ENCODE measurements around the gene GPT2. TPM values are rescaled to one million over a fixed set of nuclear protein-coding genes. Genes with fewer than 3 reads are reported as not detected.

Gene GPT2
- total and polyA plus RNA-seq, 7 donors = 25.7 to 110 (median 52.5) TPM

DNA sequence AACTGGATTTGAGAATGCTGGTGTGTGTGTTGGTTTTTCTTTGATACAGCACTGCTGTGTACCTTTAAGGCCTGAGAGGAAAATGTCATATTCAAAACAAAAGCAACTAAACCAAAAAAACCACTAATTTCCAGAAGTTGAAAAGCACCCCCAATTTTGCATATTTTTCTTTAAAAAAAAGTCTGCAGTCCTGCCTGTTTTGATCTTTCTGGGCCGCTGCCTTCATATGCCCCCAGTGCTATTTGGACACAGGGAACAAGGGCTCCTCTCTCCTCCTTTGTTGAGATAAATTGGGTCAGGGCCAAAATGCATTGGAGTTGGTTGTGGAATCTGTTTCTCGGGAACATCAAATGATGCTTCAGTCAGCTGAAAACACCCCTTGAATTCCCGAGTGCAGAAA lies 26.9 kb downstream of the GPT2 start:
- peaks cover 7% of the 10 kb centered on the region for H3K4me1 ChIP-seq
- no peak overlapping the region for H3K27ac ChIP-seq
- DNase-seq (no peak), ATAC-seq (no peak)
- WGBS, 3 donors = 46 to 53% (median 47%) methylated on average over 3 of the region's 3 CpGs
- intact Hi-C loops (cut with DNase I) = no loop called here
- peaks cover 3 to 64% of the 10 kb centered on the region in 2 donors for H3K36me3 ChIP-seq (ENCODE audit: insufficient read depth in 1 of 2, low read depth in 1 of 2)
- H3K4me3 ChIP-seq = no peak overlapping the region
- TF ChIP-seq, protein P1, sequence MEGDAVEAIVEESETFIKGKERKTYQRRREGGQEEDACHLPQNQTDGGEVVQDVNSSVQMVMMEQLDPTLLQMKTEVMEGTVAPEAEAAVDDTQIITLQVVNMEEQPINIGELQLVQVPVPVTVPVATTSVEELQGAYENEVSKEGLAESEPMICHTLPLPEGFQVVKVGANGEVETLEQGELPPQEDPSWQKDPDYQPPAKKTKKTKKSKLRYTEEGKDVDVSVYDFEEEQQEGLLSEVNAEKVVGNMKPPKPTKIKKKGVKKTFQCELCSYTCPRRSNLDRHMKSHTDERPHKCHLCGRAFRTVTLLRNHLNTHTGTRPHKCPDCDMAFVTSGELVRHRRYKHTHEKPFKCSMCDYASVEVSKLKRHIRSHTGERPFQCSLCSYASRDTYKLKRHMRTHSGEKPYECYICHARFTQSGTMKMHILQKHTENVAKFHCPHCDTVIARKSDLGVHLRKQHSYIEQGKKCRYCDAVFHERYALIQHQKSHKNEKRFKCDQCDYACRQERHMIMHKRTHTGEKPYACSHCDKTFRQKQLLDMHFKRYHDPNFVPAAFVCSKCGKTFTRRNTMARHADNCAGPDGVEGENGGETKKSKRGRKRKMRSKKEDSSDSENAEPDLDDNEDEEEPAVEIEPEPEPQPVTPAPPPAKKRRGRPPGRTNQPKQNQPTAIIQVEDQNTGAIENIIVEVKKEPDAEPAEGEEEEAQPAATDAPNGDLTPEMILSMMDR (IDR thresholded peaks at IDR 0.05) = no peak
- no peaks in the 10 kb centered on the region for H3K27me3 ChIP-seq (ENCODE audit: insufficient read depth in 3 of 3, low read length in 2 of 3)
- H3K9me3 ChIP-seq = no peaks in the 10 kb centered on the region

DNA sequence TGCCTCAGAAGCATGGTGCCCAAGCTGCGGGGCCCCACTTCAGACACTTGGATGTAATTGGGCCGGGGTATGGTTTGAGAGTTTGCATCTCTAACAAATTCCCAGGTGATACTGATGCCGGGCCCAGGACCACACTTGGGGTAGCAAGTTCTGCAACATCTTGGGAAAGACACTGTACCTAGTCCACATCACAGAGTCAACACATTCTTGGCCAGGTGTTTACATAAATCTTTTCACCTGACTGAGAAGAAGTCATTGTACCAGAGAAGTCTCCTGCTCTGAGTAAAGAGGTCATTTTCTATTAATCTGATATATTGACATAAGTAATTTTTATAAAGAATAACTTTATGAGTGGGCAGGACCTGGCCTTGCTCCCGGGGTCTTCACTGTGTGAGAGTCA lies 27.5 kb downstream of the GPT2 start:
- TF ChIP-seq, protein P1 (IDR thresholded peaks at IDR 0.05) = no peak
- peaks cover 7% of the 10 kb centered on the region for H3K4me1 ChIP-seq
- H3K9me3 ChIP-seq = no peaks in the 10 kb centered on the region
- no peaks in the 10 kb centered on the region for H3K27me3 ChIP-seq (ENCODE audit: insufficient read depth in 3 of 3, low read length in 2 of 3)
- ATAC-seq (no peak), DNase-seq (no peak)
- WGBS, 3 donors = 93 to 96% (median 95%) methylated on average over 4 of the region's 4 CpGs
- H3K4me3 ChIP-seq = no peak overlapping the region
- peaks cover 3 to 63% of the 10 kb centered on the region in 2 donors for H3K36me3 ChIP-seq (ENCODE audit: insufficient read depth in 1 of 2, low read depth in 1 of 2)
- H3K27ac ChIP-seq = no peak overlapping the region
- intact Hi-C loops (cut with DNase I) = no loop called here

DNA sequence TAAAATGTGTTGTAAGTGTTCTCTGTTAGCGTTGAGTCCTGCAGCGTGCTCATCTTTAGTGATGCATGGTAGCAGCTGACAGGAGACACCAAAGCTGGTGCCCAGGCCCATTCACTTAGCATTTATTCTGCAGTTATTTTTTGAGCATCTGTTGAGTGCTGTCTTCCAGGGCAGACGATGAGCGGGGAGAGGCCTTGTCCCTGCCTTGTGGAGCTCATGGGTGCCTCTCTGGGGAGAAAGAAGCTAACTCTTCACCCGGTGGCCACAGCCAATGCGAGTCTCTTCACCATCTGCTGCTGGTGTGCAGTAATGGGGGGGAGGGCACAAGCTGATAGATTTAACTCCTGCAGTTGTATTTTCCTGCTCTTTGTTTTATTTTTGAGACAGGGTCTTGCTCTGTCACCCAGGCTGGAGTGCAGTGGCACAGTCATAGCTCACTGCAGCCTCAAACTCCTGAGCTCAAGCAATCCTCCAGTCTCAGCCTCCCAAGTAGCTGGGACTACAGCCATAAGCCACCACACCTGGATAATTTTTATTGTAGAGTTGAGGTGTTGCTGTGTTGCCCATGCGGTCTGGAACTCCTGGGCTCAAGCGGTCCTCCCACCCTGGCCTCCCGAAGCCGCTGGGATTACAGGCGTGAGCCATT lies 30.5 kb downstream of the GPT2 start:
- no peaks in the 10 kb centered on the region for H3K9me3 ChIP-seq
- H3K4me3 ChIP-seq = no peak overlapping the region
- no peak overlapping the region for H3K27ac ChIP-seq
- intact Hi-C loops (cut with DNase I) = no loop called here
- TF ChIP-seq, protein P1 (IDR thresholded peaks at IDR 0.05) = no peak
- no peaks in the 10 kb centered on the region for H3K27me3 ChIP-seq (ENCODE audit: insufficient read depth in 3 of 3, low read length in 2 of 3)
- H3K4me1 ChIP-seq = no peaks in the 10 kb centered on the region
- H3K36me3 ChIP-seq (ENCODE audit: insufficient read depth in 1 of 2, low read depth in 1 of 2) = peaks cover 3 to 73% of the 10 kb centered on the region in 2 donors
- DNase-seq = peak in 1 of 2 donors; percentile 9
- WGBS, 3 donors = 80 to 84% (median 83%) methylated on average over 11 of the region's 11 CpGs
- ATAC-seq = no peak

DNA sequence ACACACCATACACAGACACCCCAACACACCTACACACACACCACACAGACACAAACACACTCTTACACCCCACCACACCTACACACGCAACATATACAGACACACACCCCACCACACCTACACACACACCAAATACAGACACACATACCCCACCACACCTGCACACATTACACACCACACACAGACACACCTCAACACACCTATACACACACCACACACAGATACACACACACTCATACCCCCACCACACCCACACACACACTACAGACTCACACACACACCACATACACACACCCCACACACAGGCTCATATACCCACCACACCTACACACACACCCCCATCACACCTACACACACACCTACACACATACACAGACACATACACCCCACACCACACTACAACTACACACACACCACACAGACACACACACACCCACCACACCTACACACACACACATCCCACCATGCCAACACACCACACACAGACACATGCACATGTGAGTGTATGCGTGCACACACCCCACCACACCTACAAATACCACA lies 31.4 kb downstream of the GPT2 start:
- Histone ChIP-seq H3K36me3 (ENCODE audit: insufficient read depth in 1 of 2, low read depth in 1 of 2) (peaks cover 3 to 64% of the 10 kb centered on the region in 2 donors), H3K9me3 (no peaks in the 10 kb centered on the region), H3K27me3 (ENCODE audit: insufficient read depth in 3 of 3, low read length in 2 of 3) (no peaks in the 10 kb centered on the region), H3K4me3 (no peak overlapping the region), H3K4me1 (no peaks in the 10 kb centered on the region), H3K27ac (no peak overlapping the region)
- TF ChIP-seq, protein P1 (IDR thresholded peaks at IDR 0.05) = no peak
- intact Hi-C loops (cut with DNase I) = no loop called here
- no peak for ATAC-seq
- DNase-seq = peak in 1 of 2 donors; percentile 15
- WGBS, 3 donors = 94 to 100% (median 95%) methylated on average over 2 of the region's 2 CpGs

Measured in psoas muscle (tissue), 8 donors.